AG04450 (cell line): Measurements from ENCODE around the gene LDB2. TPM values are rescaled to one million over a fixed set of nuclear protein-coding genes. Genes with fewer than 3 reads are reported as not detected.

Experiments used
- CTCF ChIA-PET: fragments of 300-600, 350-600 bp; formaldehyde crosslinking; extraction: SDS; loops from one replicate; lab custom pipeline; 2022; ENCODE audit warnings: antibody characterized with exemption, inconsistent platforms; lab: Charles Lee
- POLR2A ChIA-PET: fragments of 350-600 bp; formaldehyde crosslinking; extraction: SDS; loops from one replicate; lab custom pipeline; 2021; ENCODE audit warnings: antibody characterized with exemption, inconsistent platforms; lab: Yijun Ruan, JAX
- DNase-seq: peaks from one replicate; pipeline ENCODE4 v3.0.0-alpha.2; 2011; ENCODE audit warnings: low read depth, low spot score
- H3K27ac ChIP-seq: one replicate; pipeline ENCODE4 v1.5.1; 2012; ENCODE audit warnings: low read depth, low read length, control low read depth
- H3K27me3 ChIP-seq: one replicate; pipeline ENCODE4 v1.6.0; 2012; ENCODE audit warnings: low read length; ENCODE audit not compliant: control insufficient read depth, insufficient read depth
- H3K4me3 ChIP-seq: 2 replicates; pipeline ENCODE4 v1.5.1; 2011; ENCODE audit warnings: mild to moderate bottlenecking, low read depth, low read length, control low read depth
- H3K9me3 ChIP-seq: 2 replicates; pipeline ENCODE4 v1.5.1; 2012; ENCODE audit warnings: low read length; ENCODE audit not compliant: control insufficient read depth, insufficient read depth
- polyA plus RNA-seq: library from polyadenylated mRNA; depleted of rRNA; stranded (reverse); fragments of >200 nt; gene quantifications from 2 replicates; pipeline ENCODE4 v1.2.3, GENCODE V29; 2011
- TF ChIP-seq, protein P1 (sequence below): IDR thresholded peaks from 2 replicates; pipeline ENCODE4 v1.5.1; 2011; ENCODE audit warnings: low read depth, low read length, control low read depth, inconsistent platforms

The LDB2 gene
- polyA plus RNA-seq, 1 experiment, result 180 TPM

- DNase-seq, result no peak
- POLR2A ChIA-PET, result no interaction called here
- Histone ChIP-seq H3K27me3 (no peaks in the 10 kb centered on the region), H3K27ac (no peak overlapping the region), H3K4me3 (no peak overlapping the region), H3K9me3 (peaks cover 5% of the 10 kb centered on the region; the same call in 1 of the 2 replicates)
- TF ChIP-seq, protein P1, sequence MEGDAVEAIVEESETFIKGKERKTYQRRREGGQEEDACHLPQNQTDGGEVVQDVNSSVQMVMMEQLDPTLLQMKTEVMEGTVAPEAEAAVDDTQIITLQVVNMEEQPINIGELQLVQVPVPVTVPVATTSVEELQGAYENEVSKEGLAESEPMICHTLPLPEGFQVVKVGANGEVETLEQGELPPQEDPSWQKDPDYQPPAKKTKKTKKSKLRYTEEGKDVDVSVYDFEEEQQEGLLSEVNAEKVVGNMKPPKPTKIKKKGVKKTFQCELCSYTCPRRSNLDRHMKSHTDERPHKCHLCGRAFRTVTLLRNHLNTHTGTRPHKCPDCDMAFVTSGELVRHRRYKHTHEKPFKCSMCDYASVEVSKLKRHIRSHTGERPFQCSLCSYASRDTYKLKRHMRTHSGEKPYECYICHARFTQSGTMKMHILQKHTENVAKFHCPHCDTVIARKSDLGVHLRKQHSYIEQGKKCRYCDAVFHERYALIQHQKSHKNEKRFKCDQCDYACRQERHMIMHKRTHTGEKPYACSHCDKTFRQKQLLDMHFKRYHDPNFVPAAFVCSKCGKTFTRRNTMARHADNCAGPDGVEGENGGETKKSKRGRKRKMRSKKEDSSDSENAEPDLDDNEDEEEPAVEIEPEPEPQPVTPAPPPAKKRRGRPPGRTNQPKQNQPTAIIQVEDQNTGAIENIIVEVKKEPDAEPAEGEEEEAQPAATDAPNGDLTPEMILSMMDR, result peak; percentile 41
- CTCF ChIA-PET, result interaction anchor here (1.4 to 1.5 kb wide), 2 partner anchors 8 to 963 kb away, joined by 3 read pairs; no protein-coding TSS in a partner anchor
Observed at GRCh38 chr4:16508968-16509367, 389.5 kb downstream of the LDB2 start.

GRCh38 chr4:16505726-16506125, 392.7 kb downstream of the LDB2 start:
- Histone ChIP-seq H3K27ac (no peak overlapping the region), H3K4me3 (no peak overlapping the region), H3K9me3 (peaks cover 8% of the 10 kb centered on the region; the same call in 1 of the 2 replicates), H3K27me3 (no peaks in the 10 kb centered on the region)
- ChIA-PET CTCF (interaction anchor here (0.5 to 2.3 kb wide), 3 partner anchors 11 to 13 kb away, joined by 3 to 10 read pairs (median 3); no protein-coding TSS in a partner anchor), POLR2A (interaction anchor here (0.7 kb wide), 1 partner anchor 79 kb away, joined by 14 read pairs; no protein-coding TSS in a partner anchor)
- no peak for DNase-seq
- TF ChIP-seq, protein P1, result peak; percentile 42

- POLR2A ChIA-PET, result interaction anchor here (0.7 kb wide), 1 partner anchor 80 kb away, joined by 14 read pairs; no protein-coding TSS in a partner anchor
- no peak overlapping the region for H3K4me3 ChIP-seq
- CTCF ChIA-PET, result interaction anchor here (0.5 to 2.3 kb wide), 3 partner anchors 11 to 13 kb away, joined by 3 to 10 read pairs (median 3); no protein-coding TSS in a partner anchor
Observed at GRCh38 chr4:16505267-16505666, 393.2 kb downstream of the LDB2 start.

DNA sequence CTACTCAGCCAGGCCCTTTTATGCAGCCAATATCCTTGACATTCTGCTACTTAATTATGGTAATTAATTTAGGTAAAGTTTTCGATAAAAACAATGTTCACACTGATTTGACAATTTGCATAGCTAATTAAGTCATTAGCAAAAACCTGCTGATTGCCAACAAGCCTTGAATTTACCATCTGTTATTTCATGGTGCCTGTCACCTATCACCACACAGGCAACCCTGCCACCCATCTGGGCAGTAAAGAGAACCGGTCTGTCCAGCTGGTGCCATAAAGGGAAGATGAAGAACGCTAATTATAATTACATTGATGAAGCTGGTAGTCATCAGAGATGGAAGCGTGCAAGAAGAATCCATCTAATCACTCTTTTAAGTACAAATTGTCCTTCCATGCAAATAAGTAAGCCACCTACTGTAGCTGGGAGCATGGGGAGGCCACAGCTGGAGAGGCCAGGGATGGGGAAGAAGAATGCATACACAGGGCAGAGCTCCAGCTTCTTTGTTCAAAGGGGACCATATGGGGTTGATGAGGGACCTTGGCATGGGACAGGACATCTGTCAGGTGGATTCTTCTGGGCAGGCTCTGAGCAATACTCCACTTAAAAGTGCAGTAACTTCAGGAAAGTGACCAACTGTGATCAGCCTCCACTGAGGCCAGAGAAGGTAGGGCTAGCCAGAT, 394.9 kb downstream of the LDB2 start:
- Histone ChIP-seq H3K4me3 (no peak overlapping the region), H3K9me3 (peaks cover 3% of the 10 kb centered on the region; the same call in 1 of the 2 replicates), H3K27ac (no peak overlapping the region), H3K27me3 (no peaks in the 10 kb centered on the region)
- POLR2A ChIA-PET, result no interaction called here
- CTCF ChIA-PET, result interaction anchor here (0.6 kb wide), 1 partner anchor 14 kb away, joined by 3 read pairs; no protein-coding TSS in a partner anchor
- TF ChIP-seq, protein P1, result no peak
- no peak for DNase-seq

More at GRCh38 chr4:16505267-16505666, 393.2 kb downstream of the LDB2 start:
- no peaks in the 10 kb centered on the region for H3K27me3 ChIP-seq
- H3K27ac ChIP-seq, result no peak overlapping the region
- DNase-seq, result no peak
- TF ChIP-seq, protein P1, result no peak
- H3K9me3 ChIP-seq, result peaks cover 8% of the 10 kb centered on the region; the same call in 1 of the 2 replicates

DNA sequence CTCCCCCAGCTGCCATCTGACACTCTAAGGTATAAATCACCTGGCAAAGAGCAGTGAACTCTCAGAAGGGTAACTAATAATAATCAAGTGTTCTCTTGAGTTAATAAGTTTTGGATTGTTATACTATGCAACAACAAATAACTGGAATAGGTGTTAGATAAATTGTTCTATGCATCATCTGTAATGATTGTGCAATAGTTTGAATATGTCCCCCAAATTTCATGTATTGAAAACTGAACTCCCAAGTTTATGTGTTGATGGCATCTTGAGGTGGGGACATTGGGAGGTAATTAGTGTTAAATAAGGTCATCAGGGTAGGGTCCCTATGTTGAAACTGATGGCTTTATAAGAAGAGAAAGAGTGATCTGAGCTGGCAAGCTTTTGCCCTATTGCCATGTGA, 399.5 kb downstream of the LDB2 start:
- TF ChIP-seq, protein P1, result no peak
- no peak for DNase-seq
- ChIA-PET POLR2A (no interaction called here), CTCF (interaction anchor here (1.6 kb wide), 1 partner anchor 970 kb away, joined by 3 read pairs; no protein-coding TSS in a partner anchor)
- no peaks in the 10 kb centered on the region for H3K27me3 ChIP-seq
- H3K27ac ChIP-seq, result no peak overlapping the region
- peaks cover 3% of the 10 kb centered on the region; the same call in 1 of the 2 replicates for H3K9me3 ChIP-seq
- no peak overlapping the region for H3K4me3 ChIP-seq
